Measurements from ENCODE around the gene GDPD5. TPM values are rescaled to one million over a fixed set of nuclear protein-coding genes. Genes with fewer than 3 reads are reported as not detected.
A peak's percentile ranks its signal among the peaks of the same experiment; 100 is the strongest.

Gene GDPD5
- total and polyA plus RNA-seq, 9 of the 15 experiments (the other 6 are each of a cell fraction or from before 2014, with no cell fraction given): 0.32 to 27.3 (median 8.0) TPM

DNA sequence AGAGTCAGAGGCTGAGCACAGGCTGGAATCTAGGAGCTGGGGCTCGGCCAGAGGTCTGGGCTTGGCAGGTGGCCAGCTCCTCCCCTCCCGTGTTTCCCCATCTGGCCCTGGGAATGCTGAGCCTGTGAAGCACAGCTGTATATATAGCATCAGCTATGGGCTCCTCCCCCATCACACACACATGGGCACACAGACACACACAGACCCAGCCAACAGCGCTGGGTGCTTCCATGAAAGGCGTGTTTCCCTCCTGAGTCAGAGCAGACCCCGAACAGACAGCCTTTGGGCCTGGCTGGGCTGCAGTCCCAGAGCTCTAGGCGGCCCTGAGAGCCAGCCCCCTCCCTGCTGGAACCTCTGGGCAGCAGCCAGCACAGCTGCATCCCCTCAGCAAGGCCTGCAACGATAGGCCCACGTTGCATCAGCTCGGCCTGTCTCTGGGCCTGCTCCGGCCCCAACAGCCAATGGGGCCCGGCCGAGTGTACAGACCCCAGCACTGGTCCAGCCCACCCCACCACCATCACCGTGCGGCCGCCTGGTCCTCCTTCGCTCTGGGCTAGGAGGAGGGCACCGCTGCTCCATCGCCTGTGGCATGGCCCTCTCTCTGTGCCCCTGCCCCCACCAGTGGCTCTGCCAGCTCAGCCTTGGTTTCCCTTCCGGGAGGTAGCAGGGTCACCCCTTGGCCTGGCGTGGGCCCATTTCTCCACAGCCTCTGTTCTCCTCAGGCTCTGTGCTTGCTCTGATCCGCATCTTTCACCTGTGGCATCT, 28.7 kb upstream of the GDPD5 start (continued):
- TF ChIP-seq TARDBP (IDR thresholded peaks at IDR 0.05) (no peak), MNT (conservative IDR thresholded peaks at IDR 0.05) (0 out of 4 replicates have a peak, but pooled peaks of 1 of the 2 experiments have one; percentile 18), ZNF696 (CRISPR knock-in tag; conservative IDR thresholded peaks at IDR 0.05) (no peak), LCOR (CRISPR knock-in tag; IDR thresholded peaks at IDR 0.05) (peak; percentile 40; the same call in 1 of the 2 replicates), ZNF778 (CRISPR knock-in tag; IDR thresholded peaks at IDR 0.05) (no peak), POLR3G (IDR thresholded peaks at IDR 0.05; ENCODE audit: extremely low read depth, insufficient read length, insufficient replicate concordance) (no peak), SIRT6 (IDR thresholded peaks at IDR 0.05; ENCODE audit: low read depth, low read length) (no peak), KLF1 (tag; IDR thresholded peaks at IDR 0.05) (no peak), CBX1 (IDR thresholded peaks at IDR 0.05; ENCODE audit: low read depth) (no peak), ATF4 (CRISPR knock-in tag; IDR thresholded peaks at IDR 0.05) (peak; percentile 90), RNF2 (IDR thresholded peaks at IDR 0.05) (no peak), PTTG1 (tag; IDR thresholded peaks at IDR 0.05; ENCODE audit: low read depth) (no peak; the same call in 1 of the 2 replicates), TGIF2 (CRISPR knock-in tag; IDR thresholded peaks at IDR 0.05) (no peak), ZNF408 (CRISPR knock-in tag; IDR thresholded peaks at IDR 0.05; ENCODE audit: low read depth) (no peak), DMBX1 (CRISPR knock-in tag; IDR thresholded peaks at IDR 0.05; ENCODE audit: borderline replicate concordance) (peak; percentile 79)
- TF ChIP-seq, protein P1, sequence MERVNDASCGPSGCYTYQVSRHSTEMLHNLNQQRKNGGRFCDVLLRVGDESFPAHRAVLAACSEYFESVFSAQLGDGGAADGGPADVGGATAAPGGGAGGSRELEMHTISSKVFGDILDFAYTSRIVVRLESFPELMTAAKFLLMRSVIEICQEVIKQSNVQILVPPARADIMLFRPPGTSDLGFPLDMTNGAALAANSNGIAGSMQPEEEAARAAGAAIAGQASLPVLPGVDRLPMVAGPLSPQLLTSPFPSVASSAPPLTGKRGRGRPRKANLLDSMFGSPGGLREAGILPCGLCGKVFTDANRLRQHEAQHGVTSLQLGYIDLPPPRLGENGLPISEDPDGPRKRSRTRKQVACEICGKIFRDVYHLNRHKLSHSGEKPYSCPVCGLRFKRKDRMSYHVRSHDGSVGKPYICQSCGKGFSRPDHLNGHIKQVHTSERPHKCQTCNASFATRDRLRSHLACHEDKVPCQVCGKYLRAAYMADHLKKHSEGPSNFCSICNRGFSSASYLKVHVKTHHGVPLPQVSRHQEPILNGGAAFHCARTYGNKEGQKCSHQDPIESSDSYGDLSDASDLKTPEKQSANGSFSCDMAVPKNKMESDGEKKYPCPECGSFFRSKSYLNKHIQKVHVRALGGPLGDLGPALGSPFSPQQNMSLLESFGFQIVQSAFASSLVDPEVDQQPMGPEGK (CRISPR knock-in tag; IDR thresholded peaks at IDR 0.05; ENCODE audit: borderline replicate concordance): no peak
- TF ChIP-seq, protein P2, sequence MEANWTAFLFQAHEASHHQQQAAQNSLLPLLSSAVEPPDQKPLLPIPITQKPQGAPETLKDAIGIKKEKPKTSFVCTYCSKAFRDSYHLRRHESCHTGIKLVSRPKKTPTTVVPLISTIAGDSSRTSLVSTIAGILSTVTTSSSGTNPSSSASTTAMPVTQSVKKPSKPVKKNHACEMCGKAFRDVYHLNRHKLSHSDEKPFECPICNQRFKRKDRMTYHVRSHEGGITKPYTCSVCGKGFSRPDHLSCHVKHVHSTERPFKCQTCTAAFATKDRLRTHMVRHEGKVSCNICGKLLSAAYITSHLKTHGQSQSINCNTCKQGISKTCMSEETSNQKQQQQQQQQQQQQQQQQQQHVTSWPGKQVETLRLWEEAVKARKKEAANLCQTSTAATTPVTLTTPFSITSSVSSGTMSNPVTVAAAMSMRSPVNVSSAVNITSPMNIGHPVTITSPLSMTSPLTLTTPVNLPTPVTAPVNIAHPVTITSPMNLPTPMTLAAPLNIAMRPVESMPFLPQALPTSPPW (CRISPR knock-in tag; IDR thresholded peaks at IDR 0.05): peak; percentile 52
- TF ChIP-seq, protein P3, sequence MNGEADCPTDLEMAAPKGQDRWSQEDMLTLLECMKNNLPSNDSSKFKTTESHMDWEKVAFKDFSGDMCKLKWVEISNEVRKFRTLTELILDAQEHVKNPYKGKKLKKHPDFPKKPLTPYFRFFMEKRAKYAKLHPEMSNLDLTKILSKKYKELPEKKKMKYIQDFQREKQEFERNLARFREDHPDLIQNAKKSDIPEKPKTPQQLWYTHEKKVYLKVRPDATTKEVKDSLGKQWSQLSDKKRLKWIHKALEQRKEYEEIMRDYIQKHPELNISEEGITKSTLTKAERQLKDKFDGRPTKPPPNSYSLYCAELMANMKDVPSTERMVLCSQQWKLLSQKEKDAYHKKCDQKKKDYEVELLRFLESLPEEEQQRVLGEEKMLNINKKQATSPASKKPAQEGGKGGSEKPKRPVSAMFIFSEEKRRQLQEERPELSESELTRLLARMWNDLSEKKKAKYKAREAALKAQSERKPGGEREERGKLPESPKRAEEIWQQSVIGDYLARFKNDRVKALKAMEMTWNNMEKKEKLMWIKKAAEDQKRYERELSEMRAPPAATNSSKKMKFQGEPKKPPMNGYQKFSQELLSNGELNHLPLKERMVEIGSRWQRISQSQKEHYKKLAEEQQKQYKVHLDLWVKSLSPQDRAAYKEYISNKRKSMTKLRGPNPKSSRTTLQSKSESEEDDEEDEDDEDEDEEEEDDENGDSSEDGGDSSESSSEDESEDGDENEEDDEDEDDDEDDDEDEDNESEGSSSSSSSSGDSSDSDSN (IDR thresholded peaks at IDR 0.05; ENCODE audit: borderline replicate concordance in 1 of 2, low read depth in 2 of 2, low read length in 2 of 2): no peak
